Measurements from ENCODE around the gene IRGC. TPM values are rescaled to one million over a fixed set of nuclear protein-coding genes. Genes with fewer than 3 reads are reported as not detected.

Gene IRGC
- total RNA-seq, 1 experiment from 2014 or later = not detected

GRCh38 chr19:43748685-43749084, 32.8 kb downstream of the IRGC start:
- Histone ChIP-seq H2BK5ac (ENCODE audit: insufficient read length, low read length) (no peak overlapping the region), H3K23ac (ENCODE audit: insufficient read length, low read depth, low read length) (no peak overlapping the region), H4K5ac (ENCODE audit: insufficient read length, low read depth, low read length) (no peak overlapping the region), H3K18ac (ENCODE audit: insufficient read length, low read depth, low read length) (no peak overlapping the region), H3K27ac (ENCODE audit: insufficient read length, low read depth, low read length) (no peak overlapping the region), H2AFZ (ENCODE audit: low read length) (no peak overlapping the region), H3K79me2 (ENCODE audit: insufficient read depth, low read length) (0 out of 2 replicates have a peak, but pooled peaks cover 3% of the 10 kb centered on the region), H3K14ac (ENCODE audit: insufficient read depth, low read length) (no peak overlapping the region), H3K9ac (ENCODE audit: extremely low read depth, insufficient read length, low read length) (no peak overlapping the region), H3K79me1 (ENCODE audit: insufficient read depth, low read depth, low read length, poor library complexity, severe bottlenecking) (no peaks in the 10 kb centered on the region), H3K23me2 (ENCODE audit: insufficient read length, low read depth, low read length, poor library complexity, severe bottlenecking) (no peaks in the 10 kb centered on the region), H3K4me2 (ENCODE audit: insufficient read depth, insufficient read length, low read length) (no peak overlapping the region), H2BK12ac (ENCODE audit: insufficient read length, low read depth, low read length) (no peak overlapping the region), H3T11ph (ENCODE audit: low read length) (no peak overlapping the region), H4K8ac (replicated peaks; ENCODE audit: insufficient read length, low read depth, low read length) (no peak overlapping the region), H2BK15ac (ENCODE audit: low read depth, low read length) (no peak overlapping the region), H3K56ac (ENCODE audit: insufficient read length, low read depth, low read length) (no peak overlapping the region), H3K4me1 (ENCODE audit: insufficient read depth, low read length) (no peaks in the 10 kb centered on the region), H3K27me3 (ENCODE audit: insufficient read depth, low read length) (no peaks in the 10 kb centered on the region; the same call in 1 of the 2 replicates), H2BK20ac (ENCODE audit: low read depth, low read length, poor library complexity, severe bottlenecking) (no peak overlapping the region), H2AK5ac (ENCODE audit: insufficient read length, low read length) (no peak overlapping the region), H4K20me1 (ENCODE audit: control insufficient read depth, insufficient read depth, insufficient read length) (no peaks in the 10 kb centered on the region), H3K9me3 (ENCODE audit: control insufficient read depth, low read depth, low read length) (no peaks in the 10 kb centered on the region), H4K91ac (ENCODE audit: insufficient read length, low read depth, low read length) (no peak overlapping the region), H2BK120ac (ENCODE audit: low read depth, low read length, poor library complexity, severe bottlenecking) (no peak overlapping the region), H3K4ac (ENCODE audit: low read depth, low read length) (no peak overlapping the region)
- Mint-ChIP-seq H3K36me3 (ENCODE audit: insufficient read depth in 1 of 3, low read depth in 3 of 3) (peaks cover 41 to 75% (median 61%) of the 10 kb centered on the region in 3 experiments), H3K27me3 (ENCODE audit: low read depth) (no peaks in the 10 kb centered on the region), H3K9me3 (no peaks in the 10 kb centered on the region; a peak in 2 of 5 replicates), H3K27ac (no peak overlapping the region), H3K4me1 (peaks cover 5 to 6% of the 10 kb centered on the region in 2 experiments; a peak in 3 of 4 replicates), H3K4me3 (no peak overlapping the region)
- no peak for DNase-seq
- TF ChIP-seq, protein P1, sequence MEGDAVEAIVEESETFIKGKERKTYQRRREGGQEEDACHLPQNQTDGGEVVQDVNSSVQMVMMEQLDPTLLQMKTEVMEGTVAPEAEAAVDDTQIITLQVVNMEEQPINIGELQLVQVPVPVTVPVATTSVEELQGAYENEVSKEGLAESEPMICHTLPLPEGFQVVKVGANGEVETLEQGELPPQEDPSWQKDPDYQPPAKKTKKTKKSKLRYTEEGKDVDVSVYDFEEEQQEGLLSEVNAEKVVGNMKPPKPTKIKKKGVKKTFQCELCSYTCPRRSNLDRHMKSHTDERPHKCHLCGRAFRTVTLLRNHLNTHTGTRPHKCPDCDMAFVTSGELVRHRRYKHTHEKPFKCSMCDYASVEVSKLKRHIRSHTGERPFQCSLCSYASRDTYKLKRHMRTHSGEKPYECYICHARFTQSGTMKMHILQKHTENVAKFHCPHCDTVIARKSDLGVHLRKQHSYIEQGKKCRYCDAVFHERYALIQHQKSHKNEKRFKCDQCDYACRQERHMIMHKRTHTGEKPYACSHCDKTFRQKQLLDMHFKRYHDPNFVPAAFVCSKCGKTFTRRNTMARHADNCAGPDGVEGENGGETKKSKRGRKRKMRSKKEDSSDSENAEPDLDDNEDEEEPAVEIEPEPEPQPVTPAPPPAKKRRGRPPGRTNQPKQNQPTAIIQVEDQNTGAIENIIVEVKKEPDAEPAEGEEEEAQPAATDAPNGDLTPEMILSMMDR (conservative IDR thresholded peaks at IDR 0.05) = no peak
- no CpG with 5 or more reads among the region's 4 CpGs for WGBS (ENCODE audit: extremely low coverage, insufficient read length, low lambda C conversion rate)

All from H9 (cell line).